CD14-positive monocyte (primary cell): ENCODE data around the gene EVL. TPM values are rescaled to one million over a fixed set of nuclear protein-coding genes. Genes with fewer than 3 reads are reported as not detected.

ENCODE experiments used
- DNase-seq, 3 donors: peaks; one replicate each; pipeline ENCODE4 v3.0.0-alpha.2; 2011 to 2022
- H2AFZ ChIP-seq: 2 replicates; pipeline ENCODE4 v1.6.0; 2012; ENCODE audit warnings: mild to moderate bottlenecking, low read depth, low read length, inconsistent platforms; ENCODE audit not compliant: insufficient read depth, poor library complexity, severe bottlenecking
- H3K27ac ChIP-seq, 2 donors: 1 replicate in 1 of 2; 2 replicates in 1 of 2; pipeline ENCODE4 v1.5.1; 2012 to 2013; ENCODE audit warnings: low read length in 2 of 2, control low read depth in 1 of 2, inconsistent platforms in 1 of 2, low read depth in 1 of 2, mild to moderate bottlenecking in 1 of 2
- H3K27me3 ChIP-seq, 2 donors: one replicate each; pipeline versions ENCODE4 v1.6.0 to v1.6.1; 2011 to 2013; ENCODE audit warnings: low read length in 2 of 2; ENCODE audit not compliant: control insufficient read depth in 2 of 2, insufficient read depth in 2 of 2
- H3K36me3 ChIP-seq, 2 donors: replicated peaks in 1 of 2; 1 replicate in 1 of 2; 2 replicates in 1 of 2; pipeline versions ENCODE4 v1.5.1 to v1.6.1; 2012 to 2013; ENCODE audit warnings: low read length in 2 of 2, control low read depth in 1 of 2, inconsistent platforms in 1 of 2, mild to moderate bottlenecking in 1 of 2; ENCODE audit not compliant: insufficient read depth in 2 of 2, control insufficient read depth in 1 of 2
- H3K4me1 ChIP-seq, 2 donors: 1 replicate in 1 of 2; 2 replicates in 1 of 2; pipeline versions ENCODE4 v1.5.1 to v1.6.1; 2012 to 2013; ENCODE audit warnings: low read length in 2 of 2, control low read depth in 1 of 2, inconsistent platforms in 1 of 2, mild to moderate bottlenecking in 1 of 2, moderate library complexity in 1 of 2; ENCODE audit not compliant: insufficient read depth in 2 of 2, control insufficient read depth in 1 of 2
- H3K4me2 ChIP-seq: replicated peaks from 2 replicates; pipeline ENCODE3; 2012; ENCODE audit warnings: low read length, moderate library complexity, mild to moderate bottlenecking; ENCODE audit not compliant: poor library complexity, severe bottlenecking; ENCODE audit errors: extremely low read depth
- H3K4me3 ChIP-seq, 3 experiments: fragments of 200-600 bp in 1 of 3; sonication (generic) in 1 of 3; replicated peaks in 1 of 3; 1 replicate in 2 of 3; 2 replicates in 1 of 3; pipeline ENCODE4 v1.5.1; 2011 to 2013; ENCODE audit warnings: low read length in 3 of 3, mild to moderate bottlenecking in 3 of 3, control low read depth in 2 of 3, low read depth in 2 of 3, inconsistent platforms in 1 of 3, moderate library complexity in 1 of 3
- H3K79me2 ChIP-seq: 2 replicates; pipeline ENCODE4 v1.6.0; 2012; ENCODE audit warnings: mild to moderate bottlenecking, control low read depth, inconsistent platforms, low read length, moderate library complexity; ENCODE audit not compliant: insufficient read depth
- H3K9ac ChIP-seq: 2 replicates; pipeline ENCODE4 v1.6.0; 2017; ENCODE audit warnings: low read length, mild to moderate bottlenecking; ENCODE audit not compliant: insufficient read depth, poor library complexity, severe bottlenecking
- H3K9me3 ChIP-seq, 2 donors: replicated peaks in 1 of 2; 1 replicate in 1 of 2; 2 replicates in 1 of 2; pipeline versions ENCODE4 v1.5.1 to v1.6.1; 2012 to 2013; ENCODE audit warnings: low read length in 2 of 2, control low read depth in 1 of 2; ENCODE audit not compliant: control insufficient read depth in 1 of 2, insufficient read depth in 1 of 2
- H4K20me1 ChIP-seq: 2 replicates; pipeline ENCODE4 v1.6.0; 2012; ENCODE audit warnings: mild to moderate bottlenecking, low read length, control low read depth, moderate library complexity; ENCODE audit not compliant: insufficient read depth
- H3K27ac Mint-ChIP-seq, 7 donors: one replicate each; pipeline ENCODE4 v1.8.0; 2020; ENCODE audit warnings: mild to moderate bottlenecking in 7 of 7, mixed read lengths in 7 of 7, moderate library complexity in 6 of 7, inconsistent platforms in 2 of 7
- H3K27me3 Mint-ChIP-seq, 3 donors: one replicate each; pipeline ENCODE4 v1.8.0; 2021 to 2022; ENCODE audit warnings: low read depth in 3 of 3, mild to moderate bottlenecking in 3 of 3, mixed read lengths in 3 of 3, moderate library complexity in 3 of 3, inconsistent platforms in 1 of 3
- H3K36me3 Mint-ChIP-seq, 2 donors: one replicate each; pipeline ENCODE4 v1.8.0; 2020; ENCODE audit warnings: mixed read lengths in 2 of 2, inconsistent platforms in 1 of 2, mild to moderate bottlenecking in 1 of 2
- H3K4me1 Mint-ChIP-seq: one replicate; pipeline ENCODE4 v1.8.0; 2020; ENCODE audit warnings: mild to moderate bottlenecking, mixed read lengths
- H3K4me3 Mint-ChIP-seq, 2 donors: one replicate each; pipeline ENCODE4 v1.8.0; 2020; ENCODE audit warnings: mild to moderate bottlenecking in 2 of 2, mixed read lengths in 2 of 2, moderate library complexity in 1 of 2
- H3K9me3 Mint-ChIP-seq, 7 donors: one replicate each; pipeline ENCODE4 v1.8.0; 2020 to 2022; ENCODE audit warnings: mixed read lengths in 7 of 7, mild to moderate bottlenecking in 6 of 7, moderate library complexity in 6 of 7, inconsistent platforms in 2 of 7
- WGBS: methylation state at CpG from one replicate; pipeline ENCODE4 v1.1.5; 2013; ENCODE audit warnings: missing lambda C conversion rate; ENCODE audit not compliant: insufficient coverage; 5-methylcytosine and 5-hydroxymethylcytosine counted together
- intact Hi-C, 2 donors: fragments of 100-400 bp; cut with micrococcal nuclease; formaldehyde crosslinking; loops; one replicate each; pipeline versions ENCODE4 v1.15.0 to v1.15.1; 2023
- polyA plus RNA-seq, 3 donors: library from polyadenylated mRNA; depleted of rRNA in 1 of 3; unstranded in 2 of 3; stranded (reverse) in 1 of 3; fragments of 300-500 nt in 2 of 3; fragments of >200 nt in 1 of 3; fragmentation: Illumina TruSeq in 2 of 3; gene quantifications; 1 replicate in 2 of 3; 2 replicates in 1 of 3; pipeline ENCODE4 v1.2.3, GENCODE V29; 2012 to 2021
- TF ChIP-seq, protein P1 (sequence below): fragments of 200-600 bp; IDR thresholded peaks from one replicate; pipeline ENCODE4 v1.8.0; 2022; ENCODE audit warnings: antibody characterized with exemption, mild to moderate bottlenecking

The EVL gene
- polyA plus RNA-seq, 3 donors = 3.2 to 131 (median 6.7) TPM

GRCh38 chr14:100038065-100038464, 27.2 kb upstream of the EVL start:
- no peak overlapping the region for H3K4me2 ChIP-seq
- H3K4me1 Mint-ChIP-seq = peaks cover 30% of the 10 kb centered on the region
- H3K9me3 ChIP-seq = no peaks in the 10 kb centered on the region
- H2AFZ ChIP-seq = no peak overlapping the region
- no peak overlapping the region for H3K4me3 ChIP-seq
- H3K4me1 ChIP-seq = peaks cover 26 to 28% of the 10 kb centered on the region in 2 donors
- no peak overlapping the region for H3K4me3 Mint-ChIP-seq
- WGBS = 69% methylated on average over 5 of the region's 5 CpGs
- H3K27ac ChIP-seq = no peak overlapping the region
- no peaks in the 10 kb centered on the region for H4K20me1 ChIP-seq
- no peaks in the 10 kb centered on the region for H3K79me2 ChIP-seq
- H3K36me3 Mint-ChIP-seq = no peaks in the 10 kb centered on the region
- DNase-seq = no peak
- intact Hi-C loops = no loop called here
- H3K27me3 Mint-ChIP-seq = peaks cover 0 to 1% (median 0%) of the 10 kb centered on the region in 3 donors
- H3K27ac Mint-ChIP-seq = peak overlapping the region in 1 of 7 donors; percentile 57
- peaks cover 0 to 2% (median 0%) of the 10 kb centered on the region in 7 donors for H3K9me3 Mint-ChIP-seq
- H3K36me3 ChIP-seq = no peaks in the 10 kb centered on the region
- H3K27me3 ChIP-seq = no peaks in the 10 kb centered on the region
- TF ChIP-seq, protein P1, sequence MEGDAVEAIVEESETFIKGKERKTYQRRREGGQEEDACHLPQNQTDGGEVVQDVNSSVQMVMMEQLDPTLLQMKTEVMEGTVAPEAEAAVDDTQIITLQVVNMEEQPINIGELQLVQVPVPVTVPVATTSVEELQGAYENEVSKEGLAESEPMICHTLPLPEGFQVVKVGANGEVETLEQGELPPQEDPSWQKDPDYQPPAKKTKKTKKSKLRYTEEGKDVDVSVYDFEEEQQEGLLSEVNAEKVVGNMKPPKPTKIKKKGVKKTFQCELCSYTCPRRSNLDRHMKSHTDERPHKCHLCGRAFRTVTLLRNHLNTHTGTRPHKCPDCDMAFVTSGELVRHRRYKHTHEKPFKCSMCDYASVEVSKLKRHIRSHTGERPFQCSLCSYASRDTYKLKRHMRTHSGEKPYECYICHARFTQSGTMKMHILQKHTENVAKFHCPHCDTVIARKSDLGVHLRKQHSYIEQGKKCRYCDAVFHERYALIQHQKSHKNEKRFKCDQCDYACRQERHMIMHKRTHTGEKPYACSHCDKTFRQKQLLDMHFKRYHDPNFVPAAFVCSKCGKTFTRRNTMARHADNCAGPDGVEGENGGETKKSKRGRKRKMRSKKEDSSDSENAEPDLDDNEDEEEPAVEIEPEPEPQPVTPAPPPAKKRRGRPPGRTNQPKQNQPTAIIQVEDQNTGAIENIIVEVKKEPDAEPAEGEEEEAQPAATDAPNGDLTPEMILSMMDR = no peak
- H3K9ac ChIP-seq = no peak overlapping the region

- peaks cover 38% of the 10 kb centered on the region for H3K4me1 Mint-ChIP-seq
- Histone ChIP-seq H3K27me3 (no peaks in the 10 kb centered on the region), H3K4me3 (no peak overlapping the region), H3K79me2 (no peaks in the 10 kb centered on the region), H3K36me3 (no peaks in the 10 kb centered on the region), H3K27ac (no peak overlapping the region), H3K4me2 (no peak overlapping the region), H4K20me1 (no peaks in the 10 kb centered on the region), H3K4me1 (peaks cover 26 to 28% of the 10 kb centered on the region in 2 donors), H2AFZ (no peak overlapping the region), H3K9me3 (no peaks in the 10 kb centered on the region), H3K9ac (no peak overlapping the region)
- no peaks in the 10 kb centered on the region for H3K36me3 Mint-ChIP-seq
- peaks cover 0 to 1% (median 0%) of the 10 kb centered on the region in 3 donors for H3K27me3 Mint-ChIP-seq
- intact Hi-C loops = no loop called here
- TF ChIP-seq, protein P1 = no peak
- DNase-seq = no peak
- H3K9me3 Mint-ChIP-seq = peaks cover 0 to 2% (median 0%) of the 10 kb centered on the region in 7 donors
- H3K4me3 Mint-ChIP-seq = no peak overlapping the region
- peak overlapping the region in 2 of 7 donors; percentile 41 to 42 for H3K27ac Mint-ChIP-seq
- 88% methylated on average over 3 of the region's 3 CpGs for WGBS
Observed at GRCh38 chr14:100039903-100040302, 25.3 kb upstream of the EVL start.
